GM18951 (cell line): ENCODE results near the gene NUP205.
"Not testable (repeated sequence)": the region's sequence is repeated elsewhere in the genome, so short reads cannot be mapped to it uniquely, and the experiment has no call there.

Experiments
- POLR2A ChIP-seq: IDR thresholded peaks from 4 replicates; pipeline ENCODE4 v1.6.1; 2011; ENCODE audit warnings: mild to moderate bottlenecking; ENCODE audit not compliant: insufficient read length, insufficient read depth; ENCODE audit errors: extremely low read depth
- in situ Hi-C: fragments of 300-500 bp; cut with MboI; formaldehyde crosslinking; loops from one replicate; pipeline ENCODE4 v1.12.0; 2022; ENCODE audit warnings: low sequenced_read_pairs, mixed read lengths, inconsistent platforms; ENCODE audit not compliant: unreplicated experiment

NUP205 gene

DNA sequence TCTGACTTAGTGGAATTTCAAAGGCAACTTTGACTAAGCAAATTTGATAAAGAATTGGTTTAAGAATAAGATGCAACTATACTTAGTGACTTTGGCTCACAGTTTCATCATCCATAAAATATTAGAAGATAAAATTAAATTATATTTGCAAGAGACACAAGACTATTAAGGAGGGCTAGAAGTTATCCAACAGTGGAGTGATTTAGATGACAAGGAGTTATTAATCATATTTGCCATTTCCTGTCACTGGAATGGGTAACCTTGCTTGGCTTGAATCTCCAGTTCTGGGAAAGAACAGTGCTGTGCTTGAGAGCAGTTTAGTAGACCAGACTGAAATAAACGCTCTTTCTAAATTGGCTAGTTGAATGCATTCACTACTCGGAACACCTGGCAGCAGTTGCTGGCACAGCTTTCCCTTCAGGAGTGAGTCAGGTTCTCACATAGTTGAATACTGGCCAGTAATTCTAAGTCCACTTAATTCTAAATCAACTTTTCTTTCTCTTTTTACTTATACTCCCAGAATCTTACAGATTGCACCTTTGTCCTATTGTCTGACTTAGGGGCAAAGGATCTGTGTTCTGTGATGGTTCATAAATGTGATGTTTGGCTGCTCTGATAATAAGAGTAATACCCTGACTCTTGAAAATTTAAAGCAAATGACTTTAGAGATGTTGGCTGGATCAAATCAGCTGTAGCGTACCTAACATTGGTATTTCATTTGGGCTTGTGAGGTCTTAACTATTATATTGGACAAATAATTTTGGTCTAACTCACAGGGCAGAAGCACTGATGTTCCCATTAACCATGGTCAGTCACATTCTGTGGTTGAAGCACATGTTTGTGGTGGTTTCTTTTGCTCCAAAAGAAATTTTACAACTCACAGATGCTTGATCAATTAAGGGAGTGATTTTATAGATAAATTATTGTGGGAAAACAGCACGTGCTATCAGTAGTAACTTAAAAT is 121.2 kb downstream of the NUP205 start:
- in situ Hi-C loops: no loop called here
- no peak for TF ChIP-seq POLR2A

DNA sequence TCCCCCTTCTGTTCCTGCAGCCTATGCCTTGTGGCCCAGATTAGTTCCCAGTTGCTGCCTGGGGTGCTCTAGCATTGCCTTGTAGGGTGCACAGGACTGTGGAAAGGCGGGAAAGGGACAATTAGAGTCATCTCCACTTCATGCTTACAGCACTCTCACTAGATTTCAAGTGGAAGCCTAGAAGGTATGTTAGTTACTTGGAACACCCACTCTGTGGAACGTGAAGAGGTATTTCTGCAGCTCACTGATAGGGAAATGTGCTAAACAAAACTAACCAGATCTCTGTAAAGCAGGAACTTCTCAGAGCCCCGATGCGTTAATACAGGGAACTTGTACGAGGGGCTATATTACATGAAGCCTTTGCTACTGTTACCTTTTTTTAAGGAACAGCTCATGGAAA is 124.0 kb downstream of the NUP205 start:
- in situ Hi-C loops: no loop called here
- TF ChIP-seq POLR2A: no peak

DNA sequence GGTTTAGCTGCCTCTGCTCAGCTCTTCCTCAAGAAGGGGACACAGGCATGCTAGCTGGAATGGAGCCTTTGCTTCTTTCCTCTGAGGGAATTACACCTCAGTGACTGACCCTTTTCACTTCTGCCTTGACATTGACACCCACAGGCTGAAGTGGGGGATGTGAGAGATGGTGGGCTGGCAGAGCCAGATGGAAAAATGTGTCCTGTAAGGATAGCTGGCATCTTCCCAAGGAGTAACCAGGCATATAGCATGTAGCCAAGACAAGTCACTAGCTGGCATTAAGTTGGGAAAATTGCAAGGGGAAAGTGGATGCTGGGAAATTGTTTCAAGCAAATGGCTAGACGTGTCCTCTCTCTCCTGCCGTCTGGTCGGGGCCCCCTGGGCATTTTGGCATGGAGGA is 124.5 kb downstream of the NUP205 start:
- TF ChIP-seq POLR2A: no peak
- in situ Hi-C loops: no loop called here

- TF ChIP-seq POLR2A: no peak
- in situ Hi-C loops: no loop called here
Measured at GRCh38 chr7:135683609-135684008, 125.9 kb downstream of the NUP205 start.

DNA sequence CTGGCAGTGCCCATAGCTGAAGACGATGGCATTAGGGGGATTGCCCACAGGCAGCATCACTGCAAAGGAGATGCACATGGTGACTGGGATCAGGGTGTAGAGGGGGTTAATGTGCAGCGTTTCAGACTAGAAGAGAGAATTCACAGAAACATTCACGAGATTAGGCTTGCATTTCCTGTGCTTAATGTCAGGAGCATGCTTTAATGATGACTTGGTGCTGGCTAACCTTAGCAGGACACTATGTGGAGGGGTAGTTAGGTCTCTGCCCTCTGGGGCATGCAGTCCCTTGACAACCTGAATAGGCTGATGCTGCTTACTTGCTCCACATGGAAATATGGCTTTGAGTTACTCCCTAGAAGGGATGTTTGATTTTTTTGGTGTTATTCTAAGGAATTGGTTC is 126.4 kb downstream of the NUP205 start:
- in situ Hi-C loops: no loop called here

DNA sequence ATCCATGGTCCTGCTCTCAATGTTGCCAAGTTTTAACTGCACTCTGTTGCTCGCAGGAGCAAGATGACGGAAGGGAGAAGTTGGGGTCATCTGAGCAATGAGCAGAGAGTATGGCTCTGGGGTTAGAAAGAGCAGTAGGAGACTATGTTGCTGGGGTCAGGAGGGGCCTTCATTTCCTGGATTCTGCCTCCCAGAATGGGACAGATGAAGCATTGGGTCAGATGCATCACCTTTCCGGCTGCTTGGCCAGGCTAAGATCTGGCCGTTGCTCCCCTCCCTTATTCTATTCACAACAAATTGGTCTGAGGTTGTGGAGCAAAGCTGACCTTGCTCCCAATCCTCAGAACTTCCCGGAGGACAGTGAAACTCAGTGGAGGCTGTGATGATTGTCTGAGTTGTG is 127.0 kb downstream of the NUP205 start:
- TF ChIP-seq POLR2A: no peak
- in situ Hi-C loops: no loop called here

More for the DNA sequence above, 126.4 kb downstream of the NUP205 start:
- TF ChIP-seq POLR2A: no peak

DNA sequence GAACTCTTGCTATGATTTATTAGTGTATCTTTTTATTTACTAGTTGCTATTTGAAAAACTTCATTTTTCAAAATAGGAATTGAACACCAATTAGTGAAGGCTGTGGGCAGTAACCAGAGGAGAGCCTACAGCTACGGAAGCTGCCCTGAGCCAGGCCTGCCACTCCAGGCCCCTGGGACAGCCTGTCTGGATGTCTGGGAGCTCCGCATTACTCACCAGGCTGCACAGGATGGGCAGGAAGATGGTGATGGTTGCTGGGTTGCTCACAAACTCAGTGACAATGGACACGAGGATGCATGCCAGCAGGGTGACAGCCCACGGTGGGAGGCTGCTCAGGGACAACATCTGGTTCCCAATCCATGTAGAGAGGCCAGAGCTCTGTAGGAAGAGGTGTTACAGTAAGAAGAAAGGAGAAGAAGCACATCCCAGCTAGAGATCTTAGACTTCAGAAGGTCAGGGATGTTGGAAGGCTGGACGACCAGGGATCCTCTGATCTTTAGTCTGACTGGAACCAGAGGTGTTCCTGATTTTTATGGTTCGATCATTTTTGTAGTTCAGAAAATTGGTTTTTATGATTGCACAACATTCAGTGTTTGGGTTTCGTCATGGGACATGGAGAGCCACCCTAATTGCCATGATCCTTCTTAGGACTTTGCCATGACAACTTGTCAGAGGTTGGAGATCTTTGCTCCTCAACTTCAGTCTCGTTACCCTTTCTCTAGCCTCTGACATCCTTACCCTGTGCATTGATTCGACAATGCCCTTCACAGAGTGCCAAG is 127.8 kb downstream of the NUP205 start:
- no peak for TF ChIP-seq POLR2A
- in situ Hi-C loops: no loop called here

- no peak for TF ChIP-seq POLR2A
- in situ Hi-C loops: no loop called here
Measured at GRCh38 chr7:135687466-135687865, 129.7 kb downstream of the NUP205 start.

DNA sequence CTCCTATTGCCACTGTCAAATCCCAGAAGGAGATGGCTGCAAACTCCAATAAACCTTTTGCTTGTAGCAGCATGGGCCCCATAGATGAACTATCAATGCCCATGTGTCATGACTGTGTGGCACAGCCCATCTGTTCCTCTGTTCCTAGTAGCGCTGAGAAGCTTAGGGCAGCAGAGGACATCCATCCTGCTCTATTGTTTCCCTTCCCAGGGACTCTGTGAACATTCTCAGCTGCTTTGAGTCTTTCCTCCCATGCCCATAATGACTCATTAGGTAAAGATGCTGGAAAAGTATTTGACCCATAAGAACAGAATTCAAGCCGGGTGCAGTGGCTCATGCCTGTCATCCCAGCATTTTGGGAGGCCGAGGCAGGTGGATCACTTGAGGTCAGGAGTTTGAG is 132.8 kb downstream of the NUP205 start:
- in situ Hi-C loops: no loop called here
- no peak for TF ChIP-seq POLR2A

DNA sequence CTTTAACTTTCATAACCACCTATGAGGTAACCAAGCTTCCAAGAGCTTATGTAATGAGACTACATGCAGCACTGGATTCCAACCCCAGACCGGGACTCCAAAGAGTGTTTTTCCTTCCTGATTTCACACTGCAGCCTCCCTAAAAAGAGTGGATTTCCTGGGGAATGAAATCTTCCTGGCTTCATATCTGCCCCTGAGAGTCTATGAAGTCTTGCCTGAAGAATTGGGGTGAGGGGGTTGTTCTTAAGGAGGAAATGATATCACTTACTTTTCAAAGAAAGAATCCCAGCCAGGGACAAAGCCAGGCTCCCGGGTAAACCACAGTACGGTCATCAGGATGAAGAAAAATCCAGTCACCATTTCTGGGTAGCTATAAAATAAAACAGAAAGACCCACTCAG is 134.3 kb downstream of the NUP205 start:
- in situ Hi-C loops: no loop called here
- no peak for TF ChIP-seq POLR2A

DNA sequence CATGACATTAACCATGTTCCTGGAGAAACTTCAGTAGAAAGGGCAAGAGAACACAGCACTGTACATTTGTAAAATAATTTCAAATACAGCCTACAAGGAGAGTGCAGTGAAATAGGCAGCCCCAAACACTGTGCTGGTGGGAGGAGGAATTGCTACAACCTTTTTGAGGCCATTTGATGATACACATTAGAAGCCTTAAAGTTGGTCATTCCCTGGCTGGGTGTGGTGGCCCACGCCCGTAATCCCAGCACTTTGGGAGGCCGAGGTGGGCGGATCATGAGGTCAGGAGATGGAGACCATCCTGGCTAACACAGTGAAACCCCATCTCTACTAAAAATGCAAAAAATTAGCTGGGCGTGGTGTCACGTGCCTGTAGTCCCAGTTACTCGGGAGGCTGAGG is 134.9 kb downstream of the NUP205 start:
- in situ Hi-C loops: not testable (repeated sequence)

- TF ChIP-seq POLR2A: no peak
- in situ Hi-C loops: no loop called here
Measured at GRCh38 chr7:135693558-135693957, 135.8 kb downstream of the NUP205 start.

GRCh38 chr7:135697276-135698049 is 139.7 kb downstream of the NUP205 start:
- in situ Hi-C loops: no loop called here
- no peak for TF ChIP-seq POLR2A
